ENCODE data around the gene MSMB. TPM values are rescaled to one million over a fixed set of nuclear protein-coding genes. Genes with fewer than 3 reads are reported as not detected.
"Not testable (repeated sequence)": the region's sequence is repeated elsewhere in the genome, so short reads cannot be mapped to it uniquely, and the experiment has no call there.

Gene MSMB
- total RNA-seq, 1 donor from 2014 or later: 5.3 TPM

- intact Hi-C loops (cut with DNase I): no loop called here
- H3K4me1 ChIP-seq: peaks cover 8% of the 10 kb centered on the region
- ATAC-seq: no peak
- peaks cover 98% of the 10 kb centered on the region for H3K36me3 ChIP-seq
- H3K9me3 ChIP-seq: no peaks in the 10 kb centered on the region
- TF ChIP-seq, protein P1, sequence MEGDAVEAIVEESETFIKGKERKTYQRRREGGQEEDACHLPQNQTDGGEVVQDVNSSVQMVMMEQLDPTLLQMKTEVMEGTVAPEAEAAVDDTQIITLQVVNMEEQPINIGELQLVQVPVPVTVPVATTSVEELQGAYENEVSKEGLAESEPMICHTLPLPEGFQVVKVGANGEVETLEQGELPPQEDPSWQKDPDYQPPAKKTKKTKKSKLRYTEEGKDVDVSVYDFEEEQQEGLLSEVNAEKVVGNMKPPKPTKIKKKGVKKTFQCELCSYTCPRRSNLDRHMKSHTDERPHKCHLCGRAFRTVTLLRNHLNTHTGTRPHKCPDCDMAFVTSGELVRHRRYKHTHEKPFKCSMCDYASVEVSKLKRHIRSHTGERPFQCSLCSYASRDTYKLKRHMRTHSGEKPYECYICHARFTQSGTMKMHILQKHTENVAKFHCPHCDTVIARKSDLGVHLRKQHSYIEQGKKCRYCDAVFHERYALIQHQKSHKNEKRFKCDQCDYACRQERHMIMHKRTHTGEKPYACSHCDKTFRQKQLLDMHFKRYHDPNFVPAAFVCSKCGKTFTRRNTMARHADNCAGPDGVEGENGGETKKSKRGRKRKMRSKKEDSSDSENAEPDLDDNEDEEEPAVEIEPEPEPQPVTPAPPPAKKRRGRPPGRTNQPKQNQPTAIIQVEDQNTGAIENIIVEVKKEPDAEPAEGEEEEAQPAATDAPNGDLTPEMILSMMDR (IDR thresholded peaks at IDR 0.05): no peak
- H3K4me3 ChIP-seq: no peak overlapping the region
- no peak overlapping the region for H3K27ac ChIP-seq
- DNase-seq: no peak
- H3K27me3 ChIP-seq (ENCODE audit: low read depth): no peaks in the 10 kb centered on the region
Measured at GRCh38 chr10:46006219-46006618, 39.9 kb downstream of the MSMB start.

DNA sequence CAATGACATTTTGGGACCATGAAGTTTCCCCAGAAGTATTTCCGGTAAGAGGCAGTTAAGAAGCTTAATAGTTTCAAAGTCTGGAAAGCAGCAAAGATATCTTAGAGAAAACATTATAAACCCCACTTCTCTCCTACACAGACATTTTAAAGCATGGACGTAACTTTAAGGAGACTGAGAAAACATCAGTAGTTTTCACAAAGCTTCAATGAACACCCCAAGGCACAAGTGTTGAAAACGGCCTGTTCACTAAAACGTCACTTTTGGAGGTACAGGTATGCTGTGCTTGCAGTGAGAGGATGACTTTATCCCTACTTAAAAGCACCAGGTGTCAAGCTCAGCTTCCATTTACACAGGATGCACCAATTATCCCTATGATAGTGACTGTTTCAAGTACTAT, 40.7 kb downstream of the MSMB start:
- no peak overlapping the region for H3K4me3 ChIP-seq
- H3K36me3 ChIP-seq: peaks cover 98% of the 10 kb centered on the region
- DNase-seq: no peak
- H3K27ac ChIP-seq: no peak overlapping the region
- intact Hi-C loops (cut with DNase I): no loop called here
- no peaks in the 10 kb centered on the region for H3K9me3 ChIP-seq
- ATAC-seq: no peak
- TF ChIP-seq, protein P1 (IDR thresholded peaks at IDR 0.05): no peak
- peaks cover 8% of the 10 kb centered on the region for H3K4me1 ChIP-seq
- H3K27me3 ChIP-seq (ENCODE audit: low read depth): no peaks in the 10 kb centered on the region

GRCh38 chr10:46004963-46005362, 41.1 kb downstream of the MSMB start:
- DNase-seq (no peak), ATAC-seq (no peak)
- H3K27ac ChIP-seq: no peak overlapping the region
- no peak overlapping the region for H3K4me3 ChIP-seq
- TF ChIP-seq, protein P1 (IDR thresholded peaks at IDR 0.05): no peak
- peaks cover 8% of the 10 kb centered on the region for H3K4me1 ChIP-seq
- no peaks in the 10 kb centered on the region for H3K9me3 ChIP-seq
- intact Hi-C loops (cut with DNase I): no loop called here
- H3K36me3 ChIP-seq: peaks cover 98% of the 10 kb centered on the region
- no peaks in the 10 kb centered on the region for H3K27me3 ChIP-seq (ENCODE audit: low read depth)

DNA sequence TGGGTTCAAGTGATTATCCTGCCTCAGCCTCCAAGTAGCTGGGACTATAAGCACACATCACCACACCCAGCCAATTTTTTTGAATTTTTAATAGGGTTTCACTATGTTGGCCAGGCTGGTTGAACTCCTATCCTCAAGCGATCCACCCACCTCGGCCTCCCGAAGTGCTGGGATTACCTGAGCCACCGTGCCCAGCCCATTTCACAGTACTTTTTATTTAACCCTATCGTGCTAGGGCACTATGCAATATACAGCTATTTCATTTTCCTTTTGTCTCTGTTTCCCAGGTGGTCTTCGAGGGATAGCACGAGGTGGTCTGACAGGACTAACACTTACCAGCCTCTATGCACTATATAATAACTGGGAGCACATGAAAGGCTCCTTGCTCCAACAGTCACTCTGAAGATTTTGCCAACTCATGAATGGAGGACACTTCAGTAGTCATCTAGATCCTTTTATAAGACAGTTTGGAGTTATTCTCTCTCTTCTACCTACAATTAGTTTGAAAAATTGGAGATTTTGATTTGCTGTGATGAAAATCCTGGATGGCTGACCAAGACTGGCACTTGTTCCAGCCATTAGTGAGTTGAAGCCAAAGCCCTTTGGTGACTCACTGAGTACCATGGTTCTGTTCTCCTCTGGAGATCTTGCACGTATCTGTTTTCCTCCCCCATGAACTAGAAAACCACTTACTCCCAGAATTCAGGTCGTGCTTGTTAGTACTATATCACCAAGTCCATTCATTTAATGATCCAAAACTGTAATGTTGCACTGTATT, 43.0 kb downstream of the MSMB start:
- peaks cover 94% of the 10 kb centered on the region for H3K36me3 ChIP-seq

DNA sequence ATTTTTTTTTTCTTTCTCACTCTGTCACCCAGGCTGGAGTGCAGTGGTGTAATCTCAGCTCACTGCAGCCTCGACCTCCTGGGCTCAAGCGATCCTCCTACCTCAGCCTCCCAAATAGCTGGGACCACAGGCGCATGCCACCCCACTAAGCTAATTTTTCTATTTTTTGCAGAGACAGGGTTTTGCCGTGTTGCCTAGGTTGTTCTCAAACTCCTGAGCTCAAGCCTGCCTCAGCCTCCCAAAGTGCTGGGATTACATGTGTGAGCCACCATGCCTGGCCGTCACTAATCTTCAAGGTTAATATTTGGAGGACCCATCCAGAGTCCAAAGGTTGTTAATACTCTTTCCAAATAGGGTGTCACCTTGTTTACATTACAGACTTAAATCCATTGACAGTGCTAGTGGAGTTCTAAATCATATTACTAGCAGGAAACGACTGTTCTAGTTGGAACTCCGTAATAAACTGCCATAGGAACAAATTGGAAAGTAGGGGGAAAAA, 43.8 kb downstream of the MSMB start:
- H3K27ac ChIP-seq; DNase-seq; H3K4me1 ChIP-seq; H3K27me3 ChIP-seq (ENCODE audit: low read depth); H3K4me3 ChIP-seq; intact Hi-C loops (cut with DNase I); H3K9me3 ChIP-seq; ATAC-seq: not testable (repeated sequence)
- peaks cover 92% of the 10 kb centered on the region for H3K36me3 ChIP-seq

More for the DNA sequence above, 43.0 kb downstream of the MSMB start:
- no peak for DNase-seq
- TF ChIP-seq, protein P1 (IDR thresholded peaks at IDR 0.05): no peak
- no peak overlapping the region for H3K4me3 ChIP-seq
- no peak overlapping the region for H3K27ac ChIP-seq
- H3K4me1 ChIP-seq: no peaks in the 10 kb centered on the region
- no peaks in the 10 kb centered on the region for H3K9me3 ChIP-seq
- H3K27me3 ChIP-seq (ENCODE audit: low read depth): no peaks in the 10 kb centered on the region
- intact Hi-C loops (cut with DNase I): no loop called here
- no peak for ATAC-seq

DNA sequence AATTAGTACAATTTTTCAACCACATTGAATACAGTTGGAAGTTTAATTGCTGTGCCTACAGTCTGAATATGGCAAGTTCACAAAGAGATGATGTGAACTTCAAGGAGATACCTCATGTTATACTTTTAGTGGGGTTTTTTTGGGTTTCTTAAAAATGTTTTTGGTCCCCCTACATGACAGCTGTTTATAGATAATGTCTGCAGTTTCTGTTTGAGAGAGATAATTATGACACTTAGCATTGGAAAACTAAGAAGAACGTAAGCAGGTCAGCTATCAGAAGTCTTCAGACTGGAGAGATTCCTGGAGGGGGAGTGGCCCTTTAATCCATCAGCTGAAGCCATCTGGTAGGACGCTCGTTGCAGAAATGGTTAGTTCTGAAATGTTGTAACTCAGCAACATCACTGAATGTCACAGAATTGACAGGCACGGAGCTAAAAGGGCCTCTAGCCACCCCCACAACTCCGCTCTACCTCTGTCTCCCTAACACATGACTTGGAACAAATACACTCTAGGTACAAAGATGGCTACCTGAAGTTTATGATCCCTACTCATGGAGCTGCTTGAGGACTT, 44.8 kb downstream of the MSMB start:
- TF ChIP-seq, protein P1 (IDR thresholded peaks at IDR 0.05): no peak
- intact Hi-C loops (cut with DNase I): no loop called here
- DNase-seq: no peak

More for the DNA sequence above, 44.8 kb downstream of the MSMB start:
- Histone ChIP-seq H3K9me3 (no peaks in the 10 kb centered on the region), H3K4me1 (no peaks in the 10 kb centered on the region), H3K4me3 (no peak overlapping the region), H3K27me3 (ENCODE audit: low read depth) (no peaks in the 10 kb centered on the region), H3K36me3 (peaks cover 89% of the 10 kb centered on the region), H3K27ac (no peak overlapping the region)
- no peak for ATAC-seq
